ENCODE results near the gene STRAP. TPM values are rescaled to one million over a fixed set of nuclear protein-coding genes. Genes with fewer than 3 reads are reported as not detected.

Gene STRAP
- total RNA-seq (ENCODE audit: unreplicated experiment) = 159 TPM
- long read RNA-seq, transcript STRAP-206 (9 exons, 1,698 nt) = minor isoform, 16 of 402 reads
- long read RNA-seq, transcript STRAP-202 (10 exons, 1,866 nt) = major isoform, 361 of 402 reads
- long read RNA-seq, partial matches to known transcripts = 8 of 402 reads
- long read RNA-seq, other reads (novel, unspliced or antisense) = 17 of 402 reads

GRCh38 chr12:15882118-15882971 is at the start of gene STRAP:
Gene STRAP, plus strand, starts transcription at chr12:15882387. Its CDS starts 321 bp downstream, at chr12:15882708.
- Mint-ChIP-seq H3K27ac (ENCODE audit: unreplicated experiment) (peak within 1 kb of the TSS; percentile 95), H3K36me3 (ENCODE audit: unreplicated experiment) (peaks cover 4% of the 10 kb centered on the region), H3K4me1 (ENCODE audit: low read depth, unreplicated experiment) (peaks cover 11% of the 10 kb centered on the region), H3K9me3 (ENCODE audit: unreplicated experiment) (peaks cover 13% of the 10 kb centered on the region), H3K27me3 (ENCODE audit: unreplicated experiment) (peaks cover 4% of the 10 kb centered on the region), H3K4me3 (ENCODE audit: unreplicated experiment) (peak within 1 kb of the TSS; percentile 93)
- no peak for TF ChIP-seq CTCF (IDR thresholded peaks at IDR 0.05; ENCODE audit: partially characterized antibody, unreplicated experiment)
- peak; percentile 96 for DNase-seq

DNA sequence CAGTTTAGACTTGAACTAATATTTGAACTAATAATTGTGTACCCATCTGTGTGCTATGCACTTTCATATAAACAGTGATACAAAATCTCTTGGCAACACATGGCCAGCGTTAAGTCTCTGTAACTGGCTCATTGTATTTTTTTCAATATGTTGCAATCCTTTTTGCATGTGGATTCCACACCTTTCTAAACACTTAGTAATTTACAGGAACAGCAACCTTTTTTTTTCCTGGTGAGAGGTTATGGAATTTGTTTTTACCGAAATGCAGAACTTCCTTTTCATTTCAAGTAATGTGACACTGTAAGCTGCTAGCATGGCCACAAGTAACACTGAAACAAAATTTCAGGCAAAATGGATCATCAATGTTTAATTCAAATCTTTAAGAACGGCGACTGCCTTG is 47.6 kb upstream of the STRAP start:
- Mint-ChIP-seq H3K9me3 (ENCODE audit: unreplicated experiment) (no peaks in the 10 kb centered on the region), H3K36me3 (ENCODE audit: unreplicated experiment) (no peaks in the 10 kb centered on the region), H3K27me3 (ENCODE audit: unreplicated experiment) (peaks cover 1% of the 10 kb centered on the region), H3K4me3 (ENCODE audit: unreplicated experiment) (no peak overlapping the region), H3K27ac (ENCODE audit: unreplicated experiment) (no peak overlapping the region), H3K4me1 (ENCODE audit: low read depth, unreplicated experiment) (no peaks in the 10 kb centered on the region)
- no peak for DNase-seq
- no peak for TF ChIP-seq CTCF (IDR thresholded peaks at IDR 0.05; ENCODE audit: partially characterized antibody, unreplicated experiment)

DNA sequence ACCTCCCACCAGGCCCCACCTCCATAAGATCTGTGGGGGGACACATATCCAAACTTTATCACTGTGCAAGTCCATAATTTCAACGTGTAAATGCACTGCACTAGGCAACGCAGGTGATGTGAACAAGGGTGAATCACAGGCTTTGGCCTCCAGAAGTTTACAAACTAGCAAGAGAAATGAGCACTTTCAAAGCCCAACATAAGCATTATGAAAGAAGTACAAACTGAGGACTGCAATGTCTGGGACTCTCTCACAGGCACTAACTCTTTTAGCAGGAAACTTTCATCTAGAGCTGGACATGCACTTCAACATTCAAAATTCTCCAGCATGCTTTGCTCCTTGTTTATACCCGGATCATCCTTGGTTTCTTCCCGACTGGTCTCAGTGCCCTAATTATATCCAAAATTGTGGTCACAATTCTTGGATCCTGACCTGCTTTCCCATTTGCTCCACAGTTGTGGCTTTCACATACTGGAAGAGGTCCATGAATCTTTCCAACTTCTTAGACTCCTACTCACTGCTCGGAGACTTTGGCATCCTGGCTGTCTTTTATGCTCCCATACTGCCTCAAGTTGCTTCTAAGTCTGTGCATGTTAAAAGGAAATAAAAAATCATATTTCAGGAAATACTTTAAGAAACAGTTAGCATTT is 44.9 kb upstream of the STRAP start:
- H3K4me3 Mint-ChIP-seq (ENCODE audit: unreplicated experiment) = no peak overlapping the region
- no peaks in the 10 kb centered on the region for H3K4me1 Mint-ChIP-seq (ENCODE audit: low read depth, unreplicated experiment)
- no peaks in the 10 kb centered on the region for H3K36me3 Mint-ChIP-seq (ENCODE audit: unreplicated experiment)
- no peak for DNase-seq
- peaks cover 1% of the 10 kb centered on the region for H3K27me3 Mint-ChIP-seq (ENCODE audit: unreplicated experiment)
- H3K27ac Mint-ChIP-seq (ENCODE audit: unreplicated experiment) = no peak overlapping the region
- no peaks in the 10 kb centered on the region for H3K9me3 Mint-ChIP-seq (ENCODE audit: unreplicated experiment)
- TF ChIP-seq CTCF (IDR thresholded peaks at IDR 0.05; ENCODE audit: partially characterized antibody, unreplicated experiment) = no peak

DNA sequence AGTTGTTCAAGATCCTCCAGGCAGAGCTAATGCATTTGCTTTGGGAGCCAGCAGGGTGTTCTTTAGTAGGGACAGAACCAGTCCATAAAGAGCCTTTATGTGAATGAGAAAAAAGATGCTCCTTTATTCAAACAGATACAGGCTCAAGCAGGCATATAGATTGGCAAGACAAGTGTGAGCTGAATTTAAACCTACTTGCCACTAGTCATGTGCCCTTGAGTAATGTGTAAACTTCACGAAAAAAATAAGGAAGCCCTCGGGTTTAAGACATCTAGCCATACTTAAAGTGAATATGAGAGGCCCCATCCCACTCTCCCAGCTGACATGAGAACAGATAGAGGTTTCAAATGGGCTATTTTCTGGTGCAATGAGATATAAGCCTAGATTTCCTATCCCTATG is 43.1 kb upstream of the STRAP start:
- DNase-seq = no peak
- H3K4me1 Mint-ChIP-seq (ENCODE audit: low read depth, unreplicated experiment) = no peaks in the 10 kb centered on the region
- TF ChIP-seq CTCF (IDR thresholded peaks at IDR 0.05; ENCODE audit: partially characterized antibody, unreplicated experiment) = no peak
- no peak overlapping the region for H3K4me3 Mint-ChIP-seq (ENCODE audit: unreplicated experiment)
- H3K27me3 Mint-ChIP-seq (ENCODE audit: unreplicated experiment) = peaks cover 1% of the 10 kb centered on the region
- H3K36me3 Mint-ChIP-seq (ENCODE audit: unreplicated experiment) = no peaks in the 10 kb centered on the region
- no peaks in the 10 kb centered on the region for H3K9me3 Mint-ChIP-seq (ENCODE audit: unreplicated experiment)
- H3K27ac Mint-ChIP-seq (ENCODE audit: unreplicated experiment) = no peak overlapping the region
